Lung (tissue), 12 donors: ENCODE results near the gene CCL1. TPM values are rescaled to one million over a fixed set of nuclear protein-coding genes. Genes with fewer than 3 reads are reported as not detected.
A peak's percentile ranks its signal among the peaks of the same experiment; 100 is the strongest.

Experiments used
- ATAC-seq: fragments of 200-7000 bp; cut with Tn5 transposase; one replicate; pipeline ENCODE4 v1.9.1; 2020; ENCODE audit warnings: moderate number of reproducible peaks; ENCODE audit not compliant: insufficient read depth, low FRiP score
- DNase-seq, 3 donors: peaks; one replicate each; pipeline ENCODE4 v3.0.0-alpha.2; 2013 to 2017
- H3K27ac ChIP-seq, 2 donors: one replicate each; pipeline ENCODE4 v1.5.1; 2013; ENCODE audit warnings: mild to moderate bottlenecking in 2 of 2, moderate library complexity in 2 of 2, control low read depth in 1 of 2, inconsistent platforms in 1 of 2, low read depth in 1 of 2, low read length in 1 of 2
- H3K27me3 ChIP-seq, 3 donors: one replicate each; pipeline ENCODE4 v1.5.1; 2013; ENCODE audit warnings: low read length in 2 of 3; ENCODE audit not compliant: control insufficient read depth in 3 of 3, insufficient read depth in 3 of 3
- H3K36me3 ChIP-seq, 4 donors: one replicate each; pipeline ENCODE4 v1.5.1; 2013; ENCODE audit warnings: low read length in 4 of 4, mild to moderate bottlenecking in 1 of 4, moderate library complexity in 1 of 4; ENCODE audit not compliant: control insufficient read depth in 4 of 4, insufficient read depth in 4 of 4
- H3K4me1 ChIP-seq, 5 donors: one replicate each; pipeline ENCODE4 v1.5.1; 2013; ENCODE audit warnings: low read length in 5 of 5, mild to moderate bottlenecking in 2 of 5, moderate library complexity in 1 of 5; ENCODE audit not compliant: control insufficient read depth in 5 of 5, insufficient read depth in 5 of 5
- H3K4me3 ChIP-seq: one replicate; pipeline ENCODE4 v1.5.1; 2013; ENCODE audit warnings: mild to moderate bottlenecking, control low read depth, moderate library complexity
- H3K9ac ChIP-seq, 2 donors: one replicate each; pipeline ENCODE4 v1.5.1; 2013; ENCODE audit warnings: low read length in 2 of 2, control low read depth in 1 of 2; ENCODE audit not compliant: insufficient read depth in 1 of 2
- H3K9me3 ChIP-seq, 4 donors: one replicate each; pipeline ENCODE4 v1.5.1; 2013; ENCODE audit warnings: low read length in 3 of 4, mild to moderate bottlenecking in 1 of 4, moderate library complexity in 1 of 4; ENCODE audit not compliant: control insufficient read depth in 4 of 4, insufficient read depth in 3 of 4
- WGBS, 2 donors: extraction: QIAGEN DNeasy Blood & Tissue Kit; methylation state at CpG; one replicate each; pipeline ENCODE4 v1.1.7; 2013; 5-methylcytosine and 5-hydroxymethylcytosine counted together
- polyA plus RNA-seq, 2 donors: library from polyadenylated mRNA; stranded (reverse); fragments of 200-250 nt; gene quantifications; one replicate each; pipeline ENCODE4 v1.2.1, GENCODE V29; 2013
- total RNA-seq, 2 donors: library from RNA; depleted of rRNA in 1 of 2; stranded (reverse); fragments of >200 nt in 1 of 2; gene quantifications; one replicate each; pipeline ENCODE4 v1.2.1, GENCODE V29; 2014 to 2021
- TF ChIP-seq, protein P1 (sequence below): IDR thresholded peaks from 2 replicates; pipeline ENCODE4 v1.5.1; 2012; ENCODE audit warnings: mild to moderate bottlenecking; ENCODE audit errors: control extremely low read depth, extremely low read depth
- donor health status: control.
- donor health status: control.
- donor health status: Bipolar disorder and iron deficiency.
- donor health status: healthy.
- donor health status: DM: yes; HTN: yes; CAD: no.

CCL1 gene
- total and polyA plus RNA-seq, 4 donors = 0.44 TPM; not detected in 3

- Histone ChIP-seq H3K4me1 (peaks cover 0 to 40% (median 6%) of the 10 kb centered on the region in 5 donors), H3K36me3 (no peaks in the 10 kb centered on the region), H3K27ac (no peak overlapping the region), H3K27me3 (no peaks in the 10 kb centered on the region), H3K9ac (no peak overlapping the region), H3K4me3 (no peak overlapping the region), H3K9me3 (no peaks in the 10 kb centered on the region)
- DNase-seq = no peak
- ATAC-seq = no peak
- TF ChIP-seq, protein P1, sequence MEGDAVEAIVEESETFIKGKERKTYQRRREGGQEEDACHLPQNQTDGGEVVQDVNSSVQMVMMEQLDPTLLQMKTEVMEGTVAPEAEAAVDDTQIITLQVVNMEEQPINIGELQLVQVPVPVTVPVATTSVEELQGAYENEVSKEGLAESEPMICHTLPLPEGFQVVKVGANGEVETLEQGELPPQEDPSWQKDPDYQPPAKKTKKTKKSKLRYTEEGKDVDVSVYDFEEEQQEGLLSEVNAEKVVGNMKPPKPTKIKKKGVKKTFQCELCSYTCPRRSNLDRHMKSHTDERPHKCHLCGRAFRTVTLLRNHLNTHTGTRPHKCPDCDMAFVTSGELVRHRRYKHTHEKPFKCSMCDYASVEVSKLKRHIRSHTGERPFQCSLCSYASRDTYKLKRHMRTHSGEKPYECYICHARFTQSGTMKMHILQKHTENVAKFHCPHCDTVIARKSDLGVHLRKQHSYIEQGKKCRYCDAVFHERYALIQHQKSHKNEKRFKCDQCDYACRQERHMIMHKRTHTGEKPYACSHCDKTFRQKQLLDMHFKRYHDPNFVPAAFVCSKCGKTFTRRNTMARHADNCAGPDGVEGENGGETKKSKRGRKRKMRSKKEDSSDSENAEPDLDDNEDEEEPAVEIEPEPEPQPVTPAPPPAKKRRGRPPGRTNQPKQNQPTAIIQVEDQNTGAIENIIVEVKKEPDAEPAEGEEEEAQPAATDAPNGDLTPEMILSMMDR = no peak
- 85 to 88% methylated on average over 5 of the region's 5 CpGs for WGBS, 2 donors
These were observed 23.3 kb upstream of the CCL1 start for GRCh38 chr17:34386343-34386696.

DNA sequence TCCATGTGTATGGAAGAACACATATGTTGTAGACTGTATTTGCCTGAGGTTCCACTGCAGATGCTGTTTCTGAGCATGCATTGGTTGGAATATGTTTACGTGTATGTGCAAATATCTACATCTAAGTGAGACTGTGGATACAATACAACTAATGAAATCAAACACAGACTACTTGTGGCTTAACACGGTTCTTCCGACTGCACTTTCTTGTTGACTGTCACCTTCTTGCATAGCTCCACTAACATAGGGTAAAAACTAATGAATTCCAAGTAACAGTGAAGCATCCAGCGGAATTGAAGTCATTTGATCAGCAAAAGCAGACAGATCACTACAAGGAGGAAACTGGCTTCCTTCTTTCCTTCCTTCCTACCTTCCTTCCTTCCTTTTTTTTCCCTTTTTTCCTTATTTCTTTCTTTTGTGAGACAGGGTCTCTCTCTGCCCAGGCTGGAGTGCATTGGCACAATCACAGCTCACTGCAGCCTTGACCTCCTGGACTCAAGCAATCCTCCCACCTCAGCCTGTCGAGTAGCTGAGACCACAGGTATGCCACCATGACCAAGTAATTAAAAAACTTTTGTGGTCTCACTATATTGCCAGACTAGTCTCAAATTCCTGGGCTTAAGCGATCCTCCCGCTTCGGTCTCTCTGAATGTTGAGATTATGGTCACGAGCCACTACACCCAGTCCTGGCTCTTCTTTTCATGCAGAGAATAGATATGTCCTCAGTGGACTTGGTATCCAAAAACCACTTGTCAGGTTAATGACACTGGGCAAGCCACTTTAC, 22.0 kb upstream of the CCL1 start:
- peaks cover 0 to 40% (median 6%) of the 10 kb centered on the region in 5 donors for H3K4me1 ChIP-seq
- DNase-seq (no peak), ATAC-seq (no peak)
- no peak overlapping the region for H3K4me3 ChIP-seq
- H3K27me3 ChIP-seq = no peaks in the 10 kb centered on the region
- TF ChIP-seq, protein P1 = no peak
- no peak overlapping the region for H3K27ac ChIP-seq
- 71 to 79% methylated on average over 9 of the region's 9 CpGs for WGBS, 2 donors
- H3K36me3 ChIP-seq = no peaks in the 10 kb centered on the region
- no peak overlapping the region for H3K9ac ChIP-seq
- no peaks in the 10 kb centered on the region for H3K9me3 ChIP-seq

- TF ChIP-seq, protein P1 = no peak
These were observed 21.2 kb upstream of the CCL1 start for GRCh38 chr17:34384271-34384670.

GRCh38 chr17:34383216-34383615, 20.2 kb upstream of the CCL1 start:
- ATAC-seq = no peak
- Histone ChIP-seq H3K9ac (no peak overlapping the region), H3K27me3 (no peaks in the 10 kb centered on the region), H3K36me3 (no peaks in the 10 kb centered on the region), H3K4me1 (peaks cover 0 to 50% (median 6%) of the 10 kb centered on the region in 5 donors), H3K4me3 (no peak overlapping the region), H3K9me3 (no peaks in the 10 kb centered on the region), H3K27ac (no peak overlapping the region)
- 76 to 79% methylated on average over 3 of the region's 3 CpGs for WGBS, 2 donors
- DNase-seq = peak in 2 of 3 donors; percentile 44 to 72
- TF ChIP-seq, protein P1 = no peak

More at GRCh38 chr17:34384271-34384670, 21.2 kb upstream of the CCL1 start:
- WGBS, 2 donors = 82 to 90% methylated on average over 1 of the region's 1 CpG
- Histone ChIP-seq H3K9me3 (no peaks in the 10 kb centered on the region), H3K27me3 (no peaks in the 10 kb centered on the region), H3K36me3 (no peaks in the 10 kb centered on the region), H3K4me1 (peaks cover 0 to 43% (median 6%) of the 10 kb centered on the region in 5 donors), H3K4me3 (no peak overlapping the region), H3K9ac (no peak overlapping the region), H3K27ac (no peak overlapping the region)
- DNase-seq (no peak), ATAC-seq (no peak)
